K562 (cell line): ENCODE results near the gene PHTF1. TPM values are rescaled to one million over a fixed set of nuclear protein-coding genes. Genes with fewer than 3 reads are reported as not detected.
A peak's percentile ranks its signal among the peaks of the same experiment; 100 is the strongest.

ENCODE experiments used
- FOXJ3 ChIP-seq: sonication (generic); formaldehyde crosslinking; IDR thresholded peaks from 2 replicates; pipeline ENCODE4 v1.4.0; 2020; ENCODE audit warnings: mild to moderate bottlenecking, missing genetic modification reagents
- HOMEZ ChIP-seq: fragments of 250-450 bp; sonication (Bioruptor Pico); IDR thresholded peaks from 2 replicates; pipeline ENCODE4 v1.4.0; 2020; ENCODE audit warnings: mild to moderate bottlenecking, moderate library complexity
- KLF6 ChIP-seq: fragments of 250-450 bp; sonication (Bioruptor Pico); IDR thresholded peaks from 2 replicates; pipeline ENCODE4 v1.4.0; 2020; ENCODE audit warnings: mild to moderate bottlenecking, moderate library complexity, borderline replicate concordance
- MAFF ChIP-seq: IDR thresholded peaks from 2 replicates; pipeline ENCODE4 v1.6.1; 2012; ENCODE audit warnings: low read length, improper control_type of control experiment
- MECOM ChIP-seq: fragments of 250-450 bp; sonication (Bioruptor Pico); IDR thresholded peaks from 2 replicates; pipeline ENCODE4 v1.8.0; 2022; ENCODE audit warnings: inconsistent platforms
- NCOR1 ChIP-seq: fragments of 450-650 bp; IDR thresholded peaks from 2 replicates; pipeline ENCODE4 v1.6.1; 2016; ENCODE audit warnings: mild to moderate bottlenecking, moderate library complexity
- NFE2L1 ChIP-seq: fragments of 450-650 bp; IDR thresholded peaks from 2 replicates; pipeline ENCODE4 v1.6.1; 2016; ENCODE audit warnings: missing genetic modification characterization, low read depth, mild to moderate bottlenecking, missing compliant biosample characterization, moderate library complexity, borderline replicate concordance
- NFIC ChIP-seq: fragments of 450-650 bp; IDR thresholded peaks from 2 replicates; pipeline ENCODE4 v1.6.1; 2017; ENCODE audit warnings: mild to moderate bottlenecking, inconsistent platforms
- PCBP1 ChIP-seq: fragments of 200-400 bp; formaldehyde crosslinking; IDR thresholded peaks from 2 replicates; pipeline ENCODE4 v1.6.1; 2018; ENCODE audit warnings: mild to moderate bottlenecking, low read depth, low read length; ENCODE audit not compliant: poor library complexity, severe bottlenecking
- PML ChIP-seq: IDR thresholded peaks from 2 replicates; pipeline ENCODE4 v1.6.1; 2012; ENCODE audit warnings: low read length, inconsistent platforms
- RAD21 ChIP-seq, 2 experiments: fragments of 250-450 bp in 1 of 2; fragments of 450-650 bp in 1 of 2; sonication (Bioruptor Pico) in 1 of 2; formaldehyde crosslinking in 1 of 2; IDR thresholded peaks in 1 of 2; conservative IDR thresholded peaks in 1 of 2; 2 replicates each; pipeline versions ENCODE4 v1.4.0 to v1.8.0; 2020 to 2022; ENCODE audit warnings: mild to moderate bottlenecking in 2 of 2, moderate library complexity in 1 of 2
- RERE ChIP-seq: sonication (generic); formaldehyde crosslinking; IDR thresholded peaks from 2 replicates; pipeline ENCODE4 v1.8.0; 2023; ENCODE audit warnings: missing genetic modification reagents, mild to moderate bottlenecking, borderline replicate concordance
- SMARCB1 ChIP-seq: IDR thresholded peaks from 2 replicates; pipeline ENCODE4 v1.6.1; 2011; ENCODE audit warnings: improper control_type of control experiment, low read depth; ENCODE audit not compliant: insufficient read length
- TCF3 ChIP-seq: sonication (generic); formaldehyde crosslinking; IDR thresholded peaks from 2 replicates; pipeline ENCODE4 v1.4.0; 2020; ENCODE audit warnings: mild to moderate bottlenecking, missing genetic modification reagents
- TEAD4 ChIP-seq, 2 experiments: sonication (generic) in 1 of 2; formaldehyde crosslinking in 1 of 2; IDR thresholded peaks; 2 replicates each; pipeline versions ENCODE4 v1.6.1 to v1.8.0; 2012 to 2022; ENCODE audit warnings: borderline replicate concordance in 1 of 2, inconsistent platforms in 1 of 2, low read length in 1 of 2, mild to moderate bottlenecking in 1 of 2, missing genetic modification reagents in 1 of 2
- ZBTB2 ChIP-seq: fragments of 450-650 bp; IDR thresholded peaks from 2 replicates; pipeline ENCODE4 v1.6.1; 2016; ENCODE audit warnings: antibody characterized with exemption
- ZNF197 ChIP-seq: fragments of 200-800 bp; sonication (Bioruptor generic); IDR thresholded peaks from 2 replicates; pipeline ENCODE4 v1.6.1; 2016; ENCODE audit warnings: low read depth, missing genetic modification characterization, missing compliant biosample characterization
- ZNF41 ChIP-seq: fragments of 250-450 bp; sonication (Bioruptor Pico); conservative IDR thresholded peaks from 2 replicates; pipeline ENCODE4 v1.4.0; 2020; ENCODE audit warnings: mild to moderate bottlenecking
- polyA plus RNA-seq, 8 experiments: library from polyadenylated mRNA; depleted of rRNA in 4 of 8; stranded (reverse) in 5 of 8; unstranded in 3 of 8; fragments of >200 nt; fragmentation: Nextera tagmentation in 2 of 8; fragmentation: Illumina TruSeq in 1 of 8; extraction: Ambion mirVana in 2 of 8; extraction: Trizol in 1 of 8; gene quantifications; 2 replicates each; pipeline versions ENCODE4 v1.2.1 to v1.2.3, GENCODE V29; 2011 to 2014; ENCODE audit warnings: inconsistent platforms in 1 of 8, missing spikeins in 1 of 8
- total RNA-seq, 7 experiments: library from RNA; depleted of rRNA in 6 of 7; stranded (reverse); fragments of >200 nt in 6 of 7; fragmentation: Illumina TruSeq in 2 of 7; extraction: Trizol in 2 of 7; gene quantifications; 2 replicates each; pipeline versions ENCODE4 v1.2.1 to v1.2.3, GENCODE V29; 2011 to 2021; ENCODE audit warnings: low replicate concordance in 1 of 7
- TF ChIP-seq, protein P1 (sequence below): fragments of 250-450 bp; sonication (Bioruptor Pico); IDR thresholded peaks from 2 replicates; pipeline ENCODE4 v1.8.0; 2022; ENCODE audit warnings: moderate library complexity, mild to moderate bottlenecking, inconsistent platforms

Gene PHTF1
- total and polyA plus RNA-seq, 9 of the 15 experiments (the other 6 are each of a cell fraction or from before 2014, with no cell fraction given): 8.4 to 36.2 (median 23.0) TPM

GRCh38 chr1:113676524-113676923 lies 82.8 kb downstream of the PHTF1 start (continued):
- no peak for TF ChIP-seq RERE
- no peak for TF ChIP-seq NFE2L1
- no peak for TF ChIP-seq PCBP1
- TF ChIP-seq MECOM (CRISPR knock-in tag): no peak
- peak; percentile 70 for TF ChIP-seq NCOR1
- peak; percentile 78 for TF ChIP-seq TCF3
- no peak for TF ChIP-seq SMARCB1
- TF ChIP-seq NFIC: peak; percentile 86
- TF ChIP-seq, protein P1, sequence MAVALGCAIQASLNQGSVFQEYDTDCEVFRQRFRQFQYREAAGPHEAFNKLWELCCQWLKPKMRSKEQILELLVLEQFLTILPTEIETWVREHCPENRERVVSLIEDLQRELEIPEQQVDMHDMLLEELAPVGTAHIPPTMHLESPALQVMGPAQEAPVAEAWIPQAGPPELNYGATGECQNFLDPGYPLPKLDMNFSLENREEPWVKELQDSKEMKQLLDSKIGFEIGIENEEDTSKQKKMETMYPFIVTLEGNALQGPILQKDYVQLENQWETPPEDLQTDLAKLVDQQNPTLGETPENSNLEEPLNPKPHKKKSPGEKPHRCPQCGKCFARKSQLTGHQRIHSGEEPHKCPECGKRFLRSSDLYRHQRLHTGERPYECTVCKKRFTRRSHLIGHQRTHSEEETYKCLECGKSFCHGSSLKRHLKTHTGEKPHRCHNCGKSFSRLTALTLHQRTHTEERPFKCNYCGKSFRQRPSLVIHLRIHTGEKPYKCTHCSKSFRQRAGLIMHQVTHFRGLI (CRISPR knock-in tag): no peak
- no peak for TF ChIP-seq KLF6 (CRISPR knock-in tag)
- TF ChIP-seq ZBTB2: no peak
- TF ChIP-seq ZNF41 (CRISPR knock-in tag): no peak
- TF ChIP-seq RAD21 (CRISPR knock-in tag; conservative IDR thresholded peaks at IDR 0.05 in 1 of 2, IDR thresholded peaks at IDR 0.05 in 1 of 2): no peak
- no peak for TF ChIP-seq MAFF
- TF ChIP-seq FOXJ3 (CRISPR knock-in tag): no peak
- TF ChIP-seq ZNF197 (CRISPR knock-in tag): no peak
- peak; percentile 83 for TF ChIP-seq TEAD4 (IDR thresholded peaks at IDR 0.05; ENCODE audit: low read length)
- no peak for TF ChIP-seq TEAD4 (CRISPR knock-in tag; IDR thresholded peaks at IDR 0.05; ENCODE audit: borderline replicate concordance)
- no peak for TF ChIP-seq HOMEZ (CRISPR knock-in tag)
- TF ChIP-seq PML: peak; percentile 61
